Measurements from ENCODE around the gene AK8.

AK8 gene

GRCh38 chr9:132769906-132770769 lies 107.9 kb downstream of the AK8 start:
- DNase-seq, result peak; percentile 47 to 66

GRCh38 chr9:132768932-132769905 lies 108.9 kb downstream of the AK8 start:
- peak; percentile 69 to 80 for DNase-seq

- no peak for DNase-seq
Observed at GRCh38 chr9:132763574-132763973, 114.5 kb downstream of the AK8 start.

GRCh38 chr9:132762896-132763295 lies 115.2 kb downstream of the AK8 start:
- DNase-seq, result no peak

GRCh38 chr9:132761602-132762001 lies 116.5 kb downstream of the AK8 start:
- no peak for DNase-seq

- no peak for DNase-seq
Observed at GRCh38 chr9:132760057-132760456, 118.0 kb downstream of the AK8 start.

GRCh38 chr9:132757016-132757415 lies 121.1 kb downstream of the AK8 start:
- no peak for DNase-seq

- DNase-seq, result no peak
Observed at GRCh38 chr9:132756214-132756845, 121.8 kb downstream of the AK8 start.

- no peak for DNase-seq
Observed at GRCh38 chr9:132755096-132755495, 123.0 kb downstream of the AK8 start.

- DNase-seq, result no peak
Observed at GRCh38 chr9:132754236-132754635, 123.8 kb downstream of the AK8 start.

- no peak for DNase-seq
Observed at GRCh38 chr9:132753593-132753880, 124.5 kb downstream of the AK8 start.

- no peak for DNase-seq
Observed at GRCh38 chr9:132752877-132753592, 125.0 kb downstream of the AK8 start.

GRCh38 chr9:132750668-132751067 lies 127.4 kb downstream of the AK8 start:
- no peak for DNase-seq

GRCh38 chr9:132749306-132749705 lies 128.8 kb downstream of the AK8 start:
- no peak for DNase-seq

- DNase-seq, result no peak
Observed at GRCh38 chr9:132748450-132748849, 129.6 kb downstream of the AK8 start.

GRCh38 chr9:132745756-132746709 lies 132.1 kb downstream of the AK8 start:
- DNase-seq, result no peak

GRCh38 chr9:132744881-132745755 lies 133.0 kb downstream of the AK8 start:
- DNase-seq, result no peak

GRCh38 chr9:132743931-132744479 lies 134.1 kb downstream of the AK8 start:
- DNase-seq, result no peak

- DNase-seq, result no peak
Observed at GRCh38 chr9:132742821-132743311, 135.2 kb downstream of the AK8 start.

Measured in CD4-positive, alpha-beta T cell treated with Interferon alpha-2 for 1 hour (primary cell).